Measurements from ENCODE around the gene CPT2.

Gene CPT2

GRCh38 chr1:53262000-53262399 is 65.4 kb downstream of the CPT2 start:
- DNase-seq (ENCODE audit: low read depth), result no peak

All from activated gamma-delta T cell treated with anti-CD3 and anti-CD28 coated beads, Interleukin-2, amount 50 U/mL, for 16 hours (primary cell).